ENCODE results near the gene PSD4.

DNA sequence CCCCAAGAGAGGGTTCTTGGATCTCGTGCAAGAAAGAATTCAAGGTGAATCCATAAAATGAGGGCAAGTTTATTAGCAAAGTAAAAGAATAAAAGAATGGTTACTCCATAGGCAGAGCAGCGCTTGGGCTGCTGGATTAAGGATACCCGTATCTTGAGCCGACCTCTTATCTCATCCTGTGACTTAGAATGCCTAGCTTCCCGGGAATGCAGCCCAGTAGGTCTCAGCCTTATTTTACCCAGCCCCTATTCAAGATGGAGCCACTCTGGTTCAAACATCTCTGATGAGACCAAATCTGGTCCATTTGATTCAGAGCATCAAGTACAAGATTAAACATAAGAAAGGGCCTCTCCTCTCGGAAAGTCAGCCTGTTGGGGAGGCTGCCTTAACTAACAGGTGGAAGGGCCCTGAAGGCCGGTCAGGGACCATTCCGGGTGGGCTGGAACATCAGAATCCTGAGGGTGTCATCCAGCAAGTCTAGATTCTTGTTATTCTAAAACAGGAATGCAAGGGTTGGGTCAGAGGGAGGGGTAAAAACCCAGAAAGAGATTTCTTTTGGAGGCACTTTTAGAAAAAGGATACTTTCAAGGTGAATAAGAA, 5.8 kb downstream of the PSD4 start:
- TF ChIP-seq CTCF (IDR thresholded peaks at IDR 0.05) (no peak), POLR2A (IDR thresholded peaks at IDR 0.05) (no peak)

Data from vagina (tissue), 2 donors.